Lower leg skin (tissue), 4 donors: Measurements from ENCODE around the gene AGBL1. TPM values are rescaled to one million over a fixed set of nuclear protein-coding genes. Genes with fewer than 3 reads are reported as not detected.

Experiments
- DNase-seq, 2 donors: peaks; one replicate each; pipeline ENCODE4 v3.0.0-alpha.2; 2019; ENCODE audit warnings: low spot score in 2 of 2
- H3K4me3 ChIP-seq: fragments of 200-600 bp; sonication (generic); 2 replicates; pipeline ENCODE4 v1.5.1; 2017; ENCODE audit warnings: mild to moderate bottlenecking, low read depth; ENCODE audit not compliant: poor library complexity, severe bottlenecking
- POLR2A ChIP-seq, 2 donors: fragments of 450-650 bp; IDR thresholded peaks; one replicate each; pipeline ENCODE4 v1.6.1; 2016 to 2017; ENCODE audit warnings: antibody characterized with exemption in 2 of 2, mild to moderate bottlenecking in 1 of 2, moderate library complexity in 1 of 2
- WGBS, 2 donors: methylation state at CpG; one replicate each; pipeline ENCODE4 v1.1.5; 2018; 5-methylcytosine and 5-hydroxymethylcytosine counted together
- intact Hi-C: fragments of 100-400 bp; cut with DNase I; formaldehyde crosslinking; loops from one replicate; pipeline ENCODE4 v1.15.0; 2023; ENCODE audit warnings: low total_unique reads
- total RNA-seq, 4 donors: library from RNA; depleted of rRNA; stranded (reverse); fragments of >200 nt; gene quantifications; one replicate each; pipeline ENCODE4 v1.1.0, GENCODE V29; 2016
- TF ChIP-seq, protein P1 (sequence below), 3 donors: fragments of 450-650 bp; IDR thresholded peaks; one replicate each; pipeline ENCODE4 v1.5.1; 2016; ENCODE audit warnings: antibody characterized with exemption in 3 of 3, mild to moderate bottlenecking in 3 of 3, moderate library complexity in 2 of 3

The AGBL1 gene
- total RNA-seq, 4 donors from 2014 or later: 0.13 to 0.91 TPM; not detected in 2

DNA sequence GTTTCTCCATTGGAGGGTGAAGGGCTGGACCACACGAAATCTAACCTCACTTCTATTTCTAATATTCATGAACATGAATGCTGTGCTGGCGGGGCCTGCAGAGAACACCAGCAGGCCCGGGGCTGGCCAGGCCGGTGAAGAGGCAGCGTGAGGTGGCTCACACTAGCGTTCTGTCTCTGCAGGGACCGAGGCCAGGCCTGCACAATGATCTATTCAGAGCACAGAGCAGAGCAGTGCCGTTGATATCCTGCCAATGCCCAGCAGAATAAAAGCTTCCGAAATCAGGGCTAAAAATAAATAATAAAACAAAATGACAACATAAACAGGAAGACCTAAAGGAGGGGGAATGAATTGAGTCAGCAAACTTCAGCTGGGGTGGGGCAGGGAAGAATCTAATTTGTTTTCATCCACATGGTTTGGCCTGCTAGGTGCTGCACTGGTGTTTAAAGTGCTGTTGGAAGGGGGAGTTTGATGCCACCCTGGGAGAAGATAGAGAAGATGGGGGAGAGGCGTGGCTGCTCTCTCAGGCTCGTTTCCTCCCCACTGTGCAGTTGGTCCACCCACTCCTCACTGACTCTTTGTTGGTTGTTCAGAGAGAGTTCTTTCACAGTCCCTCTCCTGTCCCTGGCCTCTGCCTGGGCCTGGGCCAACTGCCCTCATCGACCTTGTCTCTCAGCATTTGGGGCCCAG lies 837.1 kb downstream of the AGBL1 start:
- TF ChIP-seq, protein P1, sequence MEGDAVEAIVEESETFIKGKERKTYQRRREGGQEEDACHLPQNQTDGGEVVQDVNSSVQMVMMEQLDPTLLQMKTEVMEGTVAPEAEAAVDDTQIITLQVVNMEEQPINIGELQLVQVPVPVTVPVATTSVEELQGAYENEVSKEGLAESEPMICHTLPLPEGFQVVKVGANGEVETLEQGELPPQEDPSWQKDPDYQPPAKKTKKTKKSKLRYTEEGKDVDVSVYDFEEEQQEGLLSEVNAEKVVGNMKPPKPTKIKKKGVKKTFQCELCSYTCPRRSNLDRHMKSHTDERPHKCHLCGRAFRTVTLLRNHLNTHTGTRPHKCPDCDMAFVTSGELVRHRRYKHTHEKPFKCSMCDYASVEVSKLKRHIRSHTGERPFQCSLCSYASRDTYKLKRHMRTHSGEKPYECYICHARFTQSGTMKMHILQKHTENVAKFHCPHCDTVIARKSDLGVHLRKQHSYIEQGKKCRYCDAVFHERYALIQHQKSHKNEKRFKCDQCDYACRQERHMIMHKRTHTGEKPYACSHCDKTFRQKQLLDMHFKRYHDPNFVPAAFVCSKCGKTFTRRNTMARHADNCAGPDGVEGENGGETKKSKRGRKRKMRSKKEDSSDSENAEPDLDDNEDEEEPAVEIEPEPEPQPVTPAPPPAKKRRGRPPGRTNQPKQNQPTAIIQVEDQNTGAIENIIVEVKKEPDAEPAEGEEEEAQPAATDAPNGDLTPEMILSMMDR (IDR thresholded peaks at IDR 0.05): no peak
- DNase-seq: no peak
- intact Hi-C loops: no loop called here
- no peak overlapping the region for H3K4me3 ChIP-seq
- 48 to 49% methylated on average over 12 of the region's 12 CpGs for WGBS, 2 donors

DNA sequence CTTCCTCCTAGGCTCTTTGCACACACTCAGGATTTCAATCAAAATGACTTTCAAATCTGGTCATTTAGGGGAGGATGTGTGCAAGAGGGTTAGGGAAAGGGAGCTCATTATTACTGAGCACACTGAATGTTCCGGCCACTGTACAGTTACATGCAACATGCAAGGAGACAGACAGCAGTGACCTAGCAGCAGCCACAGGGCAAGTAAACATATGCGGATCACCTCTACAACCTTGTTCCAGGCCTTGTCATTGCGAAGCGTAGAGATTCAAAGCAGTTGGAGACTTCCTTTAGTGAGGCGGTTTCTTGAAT lies 837.6 kb downstream of the AGBL1 start:
- 89% methylated on average over 5 of the region's 5 CpGs for WGBS, 2 donors
- intact Hi-C loops: no loop called here
- DNase-seq: no peak
- TF ChIP-seq POLR2A (IDR thresholded peaks at IDR 0.05): no peak
- TF ChIP-seq, protein P1 (IDR thresholded peaks at IDR 0.05): no peak
- no peak overlapping the region for H3K4me3 ChIP-seq

DNA sequence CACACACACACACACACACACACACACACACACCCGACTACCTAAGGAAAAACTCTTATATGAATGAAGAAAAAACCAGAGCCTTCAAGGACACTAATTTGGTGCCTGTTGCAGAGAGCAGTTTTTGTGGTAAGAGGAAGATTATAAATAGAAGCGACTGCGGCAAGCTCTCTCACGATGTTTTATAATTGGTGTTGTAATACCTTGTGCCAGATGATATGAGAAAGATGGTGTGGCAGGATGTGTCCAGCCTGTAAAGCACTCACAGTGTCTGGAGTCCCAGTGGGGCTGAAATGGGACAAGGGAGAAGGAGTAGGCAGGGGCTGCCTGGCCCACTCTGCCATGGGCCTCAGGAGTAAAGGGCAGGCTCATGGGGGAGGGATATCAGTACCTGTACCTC lies 839.9 kb downstream of the AGBL1 start:
- no peak for DNase-seq
- intact Hi-C loops: no loop called here
- 59 to 74% methylated on average over 4 of the region's 4 CpGs for WGBS, 2 donors
- no peak overlapping the region for H3K4me3 ChIP-seq
- TF ChIP-seq, protein P1 (IDR thresholded peaks at IDR 0.05): no peak
- no peak for TF ChIP-seq POLR2A (IDR thresholded peaks at IDR 0.05)

DNA sequence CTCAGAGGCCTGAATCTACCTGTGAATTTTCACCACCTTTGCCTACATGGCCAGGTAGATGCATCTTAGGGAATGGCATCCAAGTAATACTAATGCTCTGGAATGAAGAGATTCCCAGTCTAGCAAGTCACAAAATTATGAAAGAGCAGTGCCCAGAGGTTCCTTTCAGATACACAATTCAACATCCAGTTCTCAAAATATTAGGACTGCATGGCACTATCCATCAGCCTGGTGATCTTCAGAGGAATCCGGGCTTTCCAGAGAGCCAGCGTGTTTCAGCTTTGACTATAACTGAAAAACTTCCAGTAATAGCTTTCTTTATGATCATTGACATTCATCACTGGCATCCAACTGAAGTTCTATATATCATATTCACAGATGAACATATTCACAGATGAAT lies 849.8 kb downstream of the AGBL1 start:
- 83 to 97% methylated on average over 2 of the region's 2 CpGs for WGBS, 2 donors
- DNase-seq: no peak
- no peak overlapping the region for H3K4me3 ChIP-seq
- TF ChIP-seq, protein P1 (IDR thresholded peaks at IDR 0.05): no peak
- no peak for TF ChIP-seq POLR2A (IDR thresholded peaks at IDR 0.05)
- intact Hi-C loops: no loop called here

DNA sequence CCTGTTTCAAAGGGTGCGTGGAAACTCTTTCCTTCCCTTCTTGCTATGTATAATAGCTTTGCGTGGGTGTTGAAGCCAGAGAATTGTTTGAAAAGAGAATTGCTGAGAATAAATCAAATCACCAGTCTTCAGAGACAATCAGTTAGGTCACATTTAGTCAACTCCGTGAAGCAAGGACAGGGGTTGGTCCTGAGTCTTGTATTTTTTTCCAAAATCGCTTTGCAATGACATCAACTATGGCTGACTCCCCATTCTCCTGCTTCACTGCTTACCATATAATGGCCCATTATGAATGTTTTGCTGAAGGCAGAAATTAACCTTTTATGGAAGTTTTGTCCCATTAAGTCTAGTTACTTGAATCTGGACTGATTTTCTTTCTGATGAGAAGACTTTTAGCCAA lies 852.8 kb downstream of the AGBL1 start:
- TF ChIP-seq POLR2A (IDR thresholded peaks at IDR 0.05): no peak
- TF ChIP-seq, protein P1 (IDR thresholded peaks at IDR 0.05): no peak
- intact Hi-C loops: no loop called here
- 80 to 83% methylated on average over 4 of the region's 4 CpGs for WGBS, 2 donors
- DNase-seq: no peak
- no peak overlapping the region for H3K4me3 ChIP-seq

DNA sequence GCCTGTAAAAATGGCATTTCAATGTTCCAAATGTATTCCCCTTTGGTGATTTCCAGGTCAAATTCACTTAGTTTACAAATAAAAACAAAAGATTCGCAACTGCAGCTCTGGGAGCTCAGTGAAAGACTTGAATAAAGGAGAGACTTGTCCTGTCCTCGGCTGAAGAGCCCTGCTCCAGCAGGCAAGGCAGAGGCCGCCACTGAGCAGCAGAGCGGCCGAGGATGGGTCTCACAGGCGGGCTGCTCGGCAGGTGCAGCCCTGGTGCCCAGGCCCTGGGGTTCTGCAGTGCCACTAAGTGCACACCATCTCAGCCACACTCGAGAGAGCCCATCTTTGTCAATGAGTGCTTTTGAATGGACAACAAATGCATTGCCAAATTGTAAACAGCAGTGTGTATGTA lies 856.2 kb downstream of the AGBL1 start:
- H3K4me3 ChIP-seq: no peak overlapping the region
- TF ChIP-seq POLR2A (IDR thresholded peaks at IDR 0.05): no peak
- TF ChIP-seq, protein P1 (IDR thresholded peaks at IDR 0.05): no peak
- intact Hi-C loops: no loop called here
- WGBS, 2 donors: 69 to 75% methylated on average over 8 of the region's 8 CpGs
- DNase-seq: no peak
